ENCODE results near the gene LAMB4. TPM values are rescaled to one million over a fixed set of nuclear protein-coding genes. Genes with fewer than 3 reads are reported as not detected.

Gene LAMB4
- total RNA-seq, 2 experiments from 2014 or later, result 0.08 to 0.11 TPM

- no peaks in the 10 kb centered on the region for H3K9me3 ChIP-seq (ENCODE audit: control insufficient read depth in 1 of 2, insufficient read depth in 1 of 2, low read length in 2 of 2)
- Mint-ChIP-seq H3K36me3 (ENCODE audit: low read depth) (no peaks in the 10 kb centered on the region), H3K4me3 (no peak overlapping the region), H3K27ac (no peak overlapping the region), H3K27me3 (peaks cover 23% of the 10 kb centered on the region), H3K9me3 (no peaks in the 10 kb centered on the region), H3K4me1 (ENCODE audit: low read depth) (no peaks in the 10 kb centered on the region)
- peaks cover 3 to 12% of the 10 kb centered on the region in 2 experiments for H3K27me3 ChIP-seq (ENCODE audit: control insufficient read depth in 1 of 2, insufficient read depth in 2 of 2, low read length in 2 of 2)
- no peaks in the 10 kb centered on the region for H3K4me1 ChIP-seq (ENCODE audit: insufficient read depth, low read length)
- no peaks in the 10 kb centered on the region for H3K36me3 ChIP-seq (ENCODE audit: insufficient read depth, low read length)
- ATAC-seq (ENCODE audit: poor library complexity), result no peak
- H3K4me3 ChIP-seq (ENCODE audit: low read length), result no peak overlapping the region
- no peak for DNase-seq
- ChIA-PET POLR2A (no interaction called here), CTCF (no interaction called here)
- intact Hi-C loops (cut with DNase I, micrococcal nuclease), result no loop called here
- H3K27ac ChIP-seq (ENCODE audit: low read depth in 1 of 2, low read length in 2 of 2), result no peak overlapping the region
- no peak for TF ChIP-seq CTCF (IDR thresholded peaks at IDR 0.05)
These were observed 117.4 kb downstream of the LAMB4 start for GRCh38 chr7:108012499-108013430.

GRCh38 chr7:108010377-108010776 lies 119.8 kb downstream of the LAMB4 start:
- Histone ChIP-seq H3K4me1 (ENCODE audit: insufficient read depth, low read length) (no peaks in the 10 kb centered on the region), H3K27me3 (ENCODE audit: control insufficient read depth in 1 of 2, insufficient read depth in 2 of 2, low read length in 2 of 2) (peaks cover 3 to 12% of the 10 kb centered on the region in 2 experiments), H3K27ac (ENCODE audit: low read depth in 1 of 2, low read length in 2 of 2) (no peak overlapping the region), H3K9me3 (ENCODE audit: control insufficient read depth in 1 of 2, insufficient read depth in 1 of 2, low read length in 2 of 2) (no peaks in the 10 kb centered on the region), H3K36me3 (ENCODE audit: insufficient read depth, low read length) (no peaks in the 10 kb centered on the region), H3K4me3 (ENCODE audit: low read length) (no peak overlapping the region)
- POLR2A ChIA-PET, result no interaction called here
- Mint-ChIP-seq H3K36me3 (ENCODE audit: low read depth) (no peaks in the 10 kb centered on the region), H3K27me3 (peaks cover 45% of the 10 kb centered on the region), H3K4me1 (ENCODE audit: low read depth) (no peaks in the 10 kb centered on the region), H3K4me3 (no peak overlapping the region), H3K9me3 (no peaks in the 10 kb centered on the region), H3K27ac (no peak overlapping the region)
- intact Hi-C loops (cut with DNase I, micrococcal nuclease), result no loop called here
- no peak for DNase-seq
- TF ChIP-seq CTCF (IDR thresholded peaks at IDR 0.05), result no peak
- ATAC-seq (ENCODE audit: poor library complexity), result no peak
- CTCF ChIA-PET, result no interaction called here

- H3K4me3 Mint-ChIP-seq, result no peak overlapping the region
- ATAC-seq (ENCODE audit: poor library complexity) (no peak), DNase-seq (no peak)
- H3K27ac Mint-ChIP-seq, result no peak overlapping the region
- Histone ChIP-seq H3K4me3 (ENCODE audit: low read length) (no peak overlapping the region), H3K9me3 (ENCODE audit: control insufficient read depth in 1 of 2, insufficient read depth in 1 of 2, low read length in 2 of 2) (no peaks in the 10 kb centered on the region), H3K4me1 (ENCODE audit: insufficient read depth, low read length) (no peaks in the 10 kb centered on the region), H3K27ac (ENCODE audit: low read depth in 1 of 2, low read length in 2 of 2) (no peak overlapping the region), H3K36me3 (ENCODE audit: insufficient read depth, low read length) (no peaks in the 10 kb centered on the region), H3K27me3 (ENCODE audit: control insufficient read depth in 1 of 2, insufficient read depth in 2 of 2, low read length in 2 of 2) (peaks cover 7 to 17% of the 10 kb centered on the region in 2 experiments)
- H3K4me1 Mint-ChIP-seq (ENCODE audit: low read depth), result no peaks in the 10 kb centered on the region
- no peak for TF ChIP-seq CTCF (IDR thresholded peaks at IDR 0.05)
- H3K36me3 Mint-ChIP-seq (ENCODE audit: low read depth), result no peaks in the 10 kb centered on the region
- POLR2A ChIA-PET, result no interaction called here
- intact Hi-C loops (cut with DNase I, micrococcal nuclease), result no loop called here
- CTCF ChIA-PET, result no interaction called here
- peaks cover 49% of the 10 kb centered on the region for H3K27me3 Mint-ChIP-seq
- no peaks in the 10 kb centered on the region for H3K9me3 Mint-ChIP-seq
These were observed 120.3 kb downstream of the LAMB4 start for GRCh38 chr7:108009873-108010272.
